Measurements from ENCODE around the gene TTC34. TPM values are rescaled to one million over a fixed set of nuclear protein-coding genes. Genes with fewer than 3 reads are reported as not detected.

Gene TTC34
- total and polyA plus RNA-seq, 10 of the 15 experiments (the other 5 are each of a cell fraction or from before 2014, with no cell fraction given), result 0.03 to 0.49 (median 0.05) TPM; not detected in 2

DNA sequence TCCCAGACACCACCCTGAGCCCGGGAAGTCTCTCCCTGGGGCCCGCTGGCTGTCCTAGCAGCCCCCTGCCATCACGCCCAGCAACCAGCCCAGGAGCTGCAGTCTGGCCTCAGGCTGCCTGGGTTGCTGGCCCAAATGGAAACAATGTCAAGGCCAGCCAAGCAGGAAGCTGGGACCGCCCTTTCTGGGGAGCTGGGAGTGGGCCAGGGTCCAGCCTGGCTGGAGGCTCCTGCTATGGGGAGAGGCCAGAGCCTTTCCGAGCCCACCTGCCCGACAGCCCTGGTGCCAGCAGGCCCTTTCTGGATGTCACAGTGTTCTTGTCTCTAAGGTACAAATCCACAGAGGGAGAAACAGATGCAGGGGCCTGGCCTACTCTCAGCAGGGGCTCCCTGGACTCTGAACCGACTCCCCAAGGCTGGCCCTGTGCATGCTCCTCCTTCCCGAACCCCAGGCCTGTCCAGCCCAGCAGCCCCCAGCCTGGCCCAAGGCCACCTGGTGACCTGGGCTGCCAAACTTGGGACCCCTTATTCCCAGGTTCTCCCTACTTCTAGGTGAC is 167.5 kb downstream of the TTC34 start (continued):
- TF ChIP-seq, protein P1, sequence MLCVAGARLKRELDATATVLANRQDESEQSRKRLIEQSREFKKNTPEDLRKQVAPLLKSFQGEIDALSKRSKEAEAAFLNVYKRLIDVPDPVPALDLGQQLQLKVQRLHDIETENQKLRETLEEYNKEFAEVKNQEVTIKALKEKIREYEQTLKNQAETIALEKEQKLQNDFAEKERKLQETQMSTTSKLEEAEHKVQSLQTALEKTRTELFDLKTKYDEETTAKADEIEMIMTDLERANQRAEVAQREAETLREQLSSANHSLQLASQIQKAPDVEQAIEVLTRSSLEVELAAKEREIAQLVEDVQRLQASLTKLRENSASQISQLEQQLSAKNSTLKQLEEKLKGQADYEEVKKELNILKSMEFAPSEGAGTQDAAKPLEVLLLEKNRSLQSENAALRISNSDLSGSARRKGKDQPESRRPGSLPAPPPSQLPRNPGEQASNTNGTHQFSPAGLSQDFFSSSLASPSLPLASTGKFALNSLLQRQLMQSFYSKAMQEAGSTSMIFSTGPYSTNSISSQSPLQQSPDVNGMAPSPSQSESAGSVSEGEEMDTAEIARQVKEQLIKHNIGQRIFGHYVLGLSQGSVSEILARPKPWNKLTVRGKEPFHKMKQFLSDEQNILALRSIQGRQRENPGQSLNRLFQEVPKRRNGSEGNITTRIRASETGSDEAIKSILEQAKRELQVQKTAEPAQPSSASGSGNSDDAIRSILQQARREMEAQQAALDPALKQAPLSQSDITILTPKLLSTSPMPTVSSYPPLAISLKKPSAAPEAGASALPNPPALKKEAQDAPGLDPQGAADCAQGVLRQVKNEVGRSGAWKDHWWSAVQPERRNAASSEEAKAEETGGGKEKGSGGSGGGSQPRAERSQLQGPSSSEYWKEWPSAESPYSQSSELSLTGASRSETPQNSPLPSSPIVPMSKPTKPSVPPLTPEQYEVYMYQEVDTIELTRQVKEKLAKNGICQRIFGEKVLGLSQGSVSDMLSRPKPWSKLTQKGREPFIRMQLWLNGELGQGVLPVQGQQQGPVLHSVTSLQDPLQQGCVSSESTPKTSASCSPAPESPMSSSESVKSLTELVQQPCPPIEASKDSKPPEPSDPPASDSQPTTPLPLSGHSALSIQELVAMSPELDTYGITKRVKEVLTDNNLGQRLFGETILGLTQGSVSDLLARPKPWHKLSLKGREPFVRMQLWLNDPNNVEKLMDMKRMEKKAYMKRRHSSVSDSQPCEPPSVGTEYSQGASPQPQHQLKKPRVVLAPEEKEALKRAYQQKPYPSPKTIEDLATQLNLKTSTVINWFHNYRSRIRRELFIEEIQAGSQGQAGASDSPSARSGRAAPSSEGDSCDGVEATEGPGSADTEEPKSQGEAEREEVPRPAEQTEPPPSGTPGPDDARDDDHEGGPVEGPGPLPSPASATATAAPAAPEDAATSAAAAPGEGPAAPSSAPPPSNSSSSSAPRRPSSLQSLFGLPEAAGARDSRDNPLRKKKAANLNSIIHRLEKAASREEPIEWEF (IDR thresholded peaks at IDR 0.05; ENCODE audit: insufficient replicate concordance, low read depth, low read length), result no peak
- TF ChIP-seq ZNF384 (IDR thresholded peaks at IDR 0.05; ENCODE audit: borderline replicate concordance, low read depth, low read length), result no peak
- no peak for TF ChIP-seq BRCA1 (IDR thresholded peaks at IDR 0.05; ENCODE audit: low read depth, low read length)
- TF ChIP-seq NR2F1 (conservative IDR thresholded peaks at IDR 0.05), result no peak

DNA sequence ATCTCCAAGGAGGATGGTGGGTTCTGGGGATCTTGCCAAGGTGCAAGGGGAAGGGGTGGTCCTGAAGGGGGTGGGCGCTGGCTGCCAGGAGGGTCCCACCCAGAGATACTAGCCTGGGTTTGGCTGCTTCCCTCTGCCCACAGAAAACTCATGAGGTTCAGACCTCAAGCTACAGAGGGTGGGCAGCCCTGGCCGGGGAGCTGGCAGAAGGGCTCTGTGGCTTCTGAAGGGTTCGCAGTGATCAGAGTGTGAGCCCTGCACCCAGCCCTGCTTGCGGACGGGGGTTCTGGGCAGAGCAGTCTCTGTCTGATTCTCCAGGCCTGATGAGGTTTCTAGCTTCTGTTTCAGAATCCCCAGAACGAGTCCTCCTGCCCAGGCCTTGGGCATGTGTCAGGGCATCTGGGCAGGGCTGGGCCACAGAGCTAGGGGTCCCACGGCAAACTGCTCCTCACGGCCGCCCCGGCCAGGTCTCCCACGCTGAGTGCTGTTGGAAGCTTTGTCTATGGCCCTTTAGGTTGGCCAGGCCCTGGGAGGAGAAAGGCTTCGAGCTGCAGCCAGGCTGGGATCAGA is 168.0 kb downstream of the TTC34 start:
- ChIA-PET POLR2A (no interaction called here), RAD21 (ENCODE audit: unreplicated experiment) (no interaction called here), SMC1A (ENCODE audit: uncharacterized antibody, unreplicated experiment) (no interaction called here), CTCF (no interaction called here)
- BruUV-seq (replicated peaks), result no TSS peak
- Histone ChIP-seq H2AFZ (ENCODE audit: control insufficient read depth, low read depth, low read length) (no peak overlapping the region), H3K9ac (ENCODE audit: control insufficient read depth, insufficient read depth, low read length) (no peak overlapping the region), H3K27me3 (replicated peaks in 1 of 2; ENCODE audit: control insufficient read depth in 2 of 2, insufficient read depth in 2 of 2, low read length in 1 of 2) (no peaks in the 10 kb centered on the region), H3K79me2 (ENCODE audit: control insufficient read depth, insufficient read depth, low read length) (no peaks in the 10 kb centered on the region), H3K9me3 (replicated peaks; ENCODE audit: control insufficient read depth, insufficient read depth, low read length) (no peaks in the 10 kb centered on the region; the same call in 2 of the 3 replicates), H3K27ac (ENCODE audit: control insufficient read depth, insufficient read depth) (no peak overlapping the region), H3K36me3 (ENCODE audit: control insufficient read depth in 2 of 2, insufficient read depth in 2 of 2, low read length in 1 of 2) (no peaks in the 10 kb centered on the region), H3K4me2 (ENCODE audit: control insufficient read depth, insufficient read depth) (no peak overlapping the region), H3K4me3 (no peak overlapping the region), H3K4me1 (ENCODE audit: control insufficient read depth, insufficient read depth, low read length) (no peaks in the 10 kb centered on the region), H4K20me1 (ENCODE audit: control insufficient read depth, insufficient read depth) (no peaks in the 10 kb centered on the region)
- DNase-seq (ENCODE audit: low read depth, low spot score) (no peak), FAIRE-seq (no peak), ATAC-seq (no peak)
- intact Hi-C loops (cut with micrococcal nuclease; ENCODE audit: unreplicated experiment), result no loop called here
- 38% methylated on average over 12 of the region's 12 CpGs for WGBS (ENCODE audit: insufficient coverage, insufficient replicate concordance, low lambda C conversion rate, missing lambda C conversion rate)
- in situ Hi-C loops (cut with MboI), result no loop called here
- TF ChIP-seq BACH1 (IDR thresholded peaks at IDR 0.05; ENCODE audit: borderline replicate concordance), result no peak
- TF ChIP-seq HDGF (IDR thresholded peaks at IDR 0.05), result no peak
- no peak for TF ChIP-seq SIX5 (IDR thresholded peaks at IDR 0.05; ENCODE audit: low read depth, low read length, severe bottlenecking)
- TF ChIP-seq, protein P2, sequence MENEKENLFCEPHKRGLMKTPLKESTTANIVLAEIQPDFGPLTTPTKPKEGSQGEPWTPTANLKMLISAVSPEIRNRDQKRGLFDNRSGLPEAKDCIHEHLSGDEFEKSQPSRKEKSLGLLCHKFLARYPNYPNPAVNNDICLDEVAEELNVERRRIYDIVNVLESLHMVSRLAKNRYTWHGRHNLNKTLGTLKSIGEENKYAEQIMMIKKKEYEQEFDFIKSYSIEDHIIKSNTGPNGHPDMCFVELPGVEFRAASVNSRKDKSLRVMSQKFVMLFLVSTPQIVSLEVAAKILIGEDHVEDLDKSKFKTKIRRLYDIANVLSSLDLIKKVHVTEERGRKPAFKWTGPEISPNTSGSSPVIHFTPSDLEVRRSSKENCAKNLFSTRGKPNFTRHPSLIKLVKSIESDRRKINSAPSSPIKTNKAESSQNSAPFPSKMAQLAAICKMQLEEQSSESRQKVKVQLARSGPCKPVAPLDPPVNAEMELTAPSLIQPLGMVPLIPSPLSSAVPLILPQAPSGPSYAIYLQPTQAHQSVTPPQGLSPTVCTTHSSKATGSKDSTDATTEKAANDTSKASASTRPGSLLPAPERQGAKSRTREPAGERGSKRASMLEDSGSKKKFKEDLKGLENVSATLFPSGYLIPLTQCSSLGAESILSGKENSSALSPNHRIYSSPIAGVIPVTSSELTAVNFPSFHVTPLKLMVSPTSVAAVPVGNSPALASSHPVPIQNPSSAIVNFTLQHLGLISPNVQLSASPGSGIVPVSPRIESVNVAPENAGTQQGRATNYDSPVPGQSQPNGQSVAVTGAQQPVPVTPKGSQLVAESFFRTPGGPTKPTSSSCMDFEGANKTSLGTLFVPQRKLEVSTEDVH (IDR thresholded peaks at IDR 0.05; ENCODE audit: low read depth, partially characterized antibody), result no peak
- no peak for TF ChIP-seq SIN3A (IDR thresholded peaks at IDR 0.05; ENCODE audit: low read depth, low read length)
- no peak for TF ChIP-seq FOS (IDR thresholded peaks at IDR 0.05; ENCODE audit: borderline replicate concordance, extremely low read depth, insufficient read length)
- TF ChIP-seq, protein P3, sequence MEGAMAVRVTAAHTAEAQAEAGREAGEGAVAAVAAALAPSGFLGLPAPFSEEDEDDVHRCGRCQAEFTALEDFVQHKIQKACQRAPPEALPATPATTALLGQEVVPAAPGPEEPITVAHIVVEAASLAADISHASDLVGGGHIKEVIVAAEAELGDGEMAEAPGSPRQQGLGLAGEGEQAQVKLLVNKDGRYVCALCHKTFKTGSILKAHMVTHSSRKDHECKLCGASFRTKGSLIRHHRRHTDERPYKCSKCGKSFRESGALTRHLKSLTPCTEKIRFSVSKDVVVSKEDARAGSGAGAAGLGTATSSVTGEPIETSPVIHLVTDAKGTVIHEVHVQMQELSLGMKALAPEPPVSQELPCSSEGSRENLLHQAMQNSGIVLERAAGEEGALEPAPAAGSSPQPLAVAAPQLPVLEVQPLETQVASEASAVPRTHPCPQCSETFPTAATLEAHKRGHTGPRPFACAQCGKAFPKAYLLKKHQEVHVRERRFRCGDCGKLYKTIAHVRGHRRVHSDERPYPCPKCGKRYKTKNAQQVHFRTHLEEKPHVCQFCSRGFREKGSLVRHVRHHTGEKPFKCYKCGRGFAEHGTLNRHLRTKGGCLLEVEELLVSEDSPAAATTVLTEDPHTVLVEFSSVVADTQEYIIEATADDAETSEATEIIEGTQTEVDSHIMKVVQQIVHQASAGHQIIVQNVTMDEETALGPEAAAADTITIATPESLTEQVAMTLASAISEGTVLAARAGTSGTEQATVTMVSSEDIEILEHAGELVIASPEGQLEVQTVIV (IDR thresholded peaks at IDR 0.05; ENCODE audit: borderline replicate concordance, partially characterized antibody), result no peak

Data from GM12878 (cell line).